Activated T-helper 2 cell treated with anti-CD3 and anti-CD28 coated beads, Interferon-gamma antibody, Interleukin-2, Interleukin-4, amounts not matched to agents 10 μg/mL and 5 μg/mL and 100 μg/mL, durations not matched to agents 14 hours and 24 hours and 36 hours (primary cell): ENCODE results near the gene ZSWIM2. TPM values are rescaled to one million over a fixed set of nuclear protein-coding genes. Genes with fewer than 3 reads are reported as not detected.
"Not testable (repeated sequence)": the region's sequence is repeated elsewhere in the genome, so short reads cannot be mapped to it uniquely, and the experiment has no call there.

Source experiments
- DNase-seq: peaks from one replicate; pipeline ENCODE4 v3.0.0; 2021; ENCODE audit warnings: low spot score
- H3K27ac Mint-ChIP-seq: one replicate; pipeline ENCODE4 v1.8.0; 2021; ENCODE audit warnings: mixed read lengths
- H3K27me3 Mint-ChIP-seq: one replicate; pipeline ENCODE4 v1.8.0; 2021; ENCODE audit warnings: low read depth, mixed read lengths
- H3K36me3 Mint-ChIP-seq: one replicate; pipeline ENCODE4 v1.8.0; 2021; ENCODE audit warnings: low read depth, mixed read lengths
- H3K4me1 Mint-ChIP-seq: one replicate; pipeline ENCODE4 v1.8.0; 2021; ENCODE audit warnings: low read depth, mixed read lengths
- H3K4me3 Mint-ChIP-seq: one replicate; pipeline ENCODE4 v1.8.0; 2021; ENCODE audit warnings: low read depth, mild to moderate bottlenecking, moderate library complexity, mixed read lengths
- H3K9me3 Mint-ChIP-seq: one replicate; pipeline ENCODE4 v1.8.0; 2021; ENCODE audit warnings: mixed read lengths
- intact Hi-C: fragments of 100-400 bp; cut with micrococcal nuclease; formaldehyde crosslinking; loops from one replicate; pipeline ENCODE4 v1.15.1; 2023
- total RNA-seq: library from RNA; stranded (reverse); gene quantifications from 2 replicates; pipeline ENCODE4 v1.2.3, GENCODE V29; 2022

The ZSWIM2 gene
- total RNA-seq, 1 donor from 2014 or later, result not detected

DNA sequence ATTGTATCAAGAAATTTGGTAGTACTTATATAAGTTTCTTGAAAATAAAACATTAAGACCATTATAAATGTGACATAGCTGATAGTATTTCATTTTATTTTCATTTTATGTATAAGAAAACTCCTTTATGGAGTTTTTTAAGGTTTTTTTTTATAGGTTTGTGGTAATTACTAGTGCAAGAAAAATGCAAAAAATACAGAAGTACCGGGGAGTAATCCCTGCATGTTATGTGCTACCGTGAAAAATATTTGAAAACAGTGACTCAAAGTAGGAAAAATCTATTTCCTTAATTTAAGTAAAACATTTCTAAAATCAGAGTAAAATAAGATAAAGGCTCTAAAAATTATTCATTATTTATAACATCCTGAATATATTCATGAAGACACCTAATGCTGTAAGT lies 21.6 kb downstream of the ZSWIM2 start:
- H3K4me3 Mint-ChIP-seq, result no peak overlapping the region
- H3K36me3 Mint-ChIP-seq, result no peaks in the 10 kb centered on the region
- no peak for DNase-seq
- H3K27ac Mint-ChIP-seq, result no peak overlapping the region
- no peaks in the 10 kb centered on the region for H3K9me3 Mint-ChIP-seq
- H3K27me3 Mint-ChIP-seq, result no peaks in the 10 kb centered on the region
- intact Hi-C loops, result no loop called here
- no peaks in the 10 kb centered on the region for H3K4me1 Mint-ChIP-seq

DNA sequence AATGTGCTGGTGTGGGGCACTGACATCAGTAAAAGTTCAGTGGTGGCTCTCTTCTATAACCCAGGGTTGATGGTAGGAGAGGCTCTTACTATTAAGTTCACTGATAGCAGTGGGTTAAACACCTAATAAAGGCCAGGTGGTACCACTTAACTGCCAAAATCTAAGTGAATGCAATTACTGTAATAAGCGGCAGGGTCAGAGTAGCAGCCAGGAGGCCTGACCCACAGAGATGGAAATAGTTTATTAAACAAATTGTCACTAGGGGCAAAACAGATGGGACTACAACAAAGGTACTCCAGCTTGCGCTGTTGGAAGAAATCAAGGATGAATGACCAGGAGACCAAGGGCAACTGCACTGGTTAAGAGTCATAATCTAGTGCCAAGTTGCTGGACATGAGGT lies 26.6 kb downstream of the ZSWIM2 start:
- intact Hi-C loops, result no loop called here
- Mint-ChIP-seq H3K27me3 (no peaks in the 10 kb centered on the region), H3K9me3 (no peaks in the 10 kb centered on the region), H3K4me3 (no peak overlapping the region), H3K36me3 (no peaks in the 10 kb centered on the region), H3K4me1 (no peaks in the 10 kb centered on the region), H3K27ac (no peak overlapping the region)
- no peak for DNase-seq

DNA sequence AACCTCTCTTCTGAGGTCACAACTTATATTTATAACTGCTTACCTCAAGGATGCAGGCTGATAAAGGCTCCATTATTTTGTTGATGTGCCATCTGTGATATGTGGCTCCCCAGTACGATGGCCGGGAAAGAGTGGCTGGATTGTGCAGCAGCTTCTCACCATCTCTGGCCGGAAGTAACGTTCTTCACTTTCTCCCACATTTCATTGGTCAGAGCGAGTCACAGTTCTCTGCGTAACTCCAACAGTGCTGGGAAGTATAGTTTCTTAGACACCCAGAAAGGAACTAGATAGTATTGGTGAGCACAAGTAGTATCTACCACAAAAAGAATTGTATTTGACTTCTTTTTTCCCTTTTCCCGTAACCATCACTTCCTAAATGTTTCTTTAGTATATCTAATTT lies 28.7 kb downstream of the ZSWIM2 start:
- H3K4me1 Mint-ChIP-seq, result no peaks in the 10 kb centered on the region
- H3K4me3 Mint-ChIP-seq, result no peak overlapping the region
- no peak overlapping the region for H3K27ac Mint-ChIP-seq
- H3K9me3 Mint-ChIP-seq, result no peaks in the 10 kb centered on the region
- DNase-seq, result no peak
- intact Hi-C loops, result no loop called here
- H3K27me3 Mint-ChIP-seq, result no peaks in the 10 kb centered on the region
- H3K36me3 Mint-ChIP-seq, result no peaks in the 10 kb centered on the region

DNA sequence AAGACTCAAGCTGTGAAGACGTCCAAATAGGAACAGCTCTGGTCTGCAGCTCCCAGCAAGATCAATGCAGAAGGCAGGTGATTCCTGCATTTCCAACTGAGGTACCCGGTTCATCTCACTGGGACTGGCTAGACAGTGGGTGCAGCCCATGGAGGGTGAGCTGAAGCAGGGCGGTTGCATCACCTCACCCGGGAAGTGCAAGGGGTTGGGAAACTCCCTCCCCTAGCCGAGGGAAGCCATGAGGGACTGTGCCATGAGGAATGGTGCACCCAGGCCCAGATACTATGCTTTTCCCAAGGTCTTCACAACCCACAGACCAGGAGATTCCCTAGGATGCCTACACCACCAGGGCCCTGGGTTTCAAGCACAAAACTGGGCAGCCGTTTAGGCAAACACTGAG lies 37.2 kb downstream of the ZSWIM2 start:
- H3K4me1 Mint-ChIP-seq, H3K36me3 Mint-ChIP-seq, H3K9me3 Mint-ChIP-seq, H3K27ac Mint-ChIP-seq, H3K4me3 Mint-ChIP-seq, H3K27me3 Mint-ChIP-seq, DNase-seq, intact Hi-C loops: not testable (repeated sequence)

DNA sequence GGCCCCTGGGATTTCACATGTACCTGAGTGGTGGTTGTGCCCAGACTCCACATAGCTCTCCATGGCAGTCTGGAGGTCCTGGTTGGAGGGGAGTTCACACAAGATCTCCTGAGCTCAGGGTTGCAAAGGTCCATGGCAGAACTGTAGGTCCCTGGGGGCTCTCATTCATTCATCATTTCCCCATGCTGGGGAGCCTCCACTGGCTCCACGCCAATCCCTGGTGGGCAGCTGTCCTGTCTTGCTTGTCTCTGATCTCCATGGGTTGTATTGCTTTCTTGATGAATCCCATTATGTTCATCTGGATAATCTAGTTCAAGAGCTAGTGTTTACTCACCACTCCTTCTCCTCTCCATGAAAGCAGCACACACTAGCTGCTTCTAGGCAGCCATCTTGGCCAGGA lies 42.4 kb downstream of the ZSWIM2 start:
- H3K36me3 Mint-ChIP-seq, result no peaks in the 10 kb centered on the region
- H3K9me3 Mint-ChIP-seq, result no peaks in the 10 kb centered on the region
- no peak for DNase-seq
- H3K27ac Mint-ChIP-seq, result no peak overlapping the region
- intact Hi-C loops, result no loop called here
- H3K4me3 Mint-ChIP-seq, result no peak overlapping the region
- no peaks in the 10 kb centered on the region for H3K4me1 Mint-ChIP-seq
- no peaks in the 10 kb centered on the region for H3K27me3 Mint-ChIP-seq

DNA sequence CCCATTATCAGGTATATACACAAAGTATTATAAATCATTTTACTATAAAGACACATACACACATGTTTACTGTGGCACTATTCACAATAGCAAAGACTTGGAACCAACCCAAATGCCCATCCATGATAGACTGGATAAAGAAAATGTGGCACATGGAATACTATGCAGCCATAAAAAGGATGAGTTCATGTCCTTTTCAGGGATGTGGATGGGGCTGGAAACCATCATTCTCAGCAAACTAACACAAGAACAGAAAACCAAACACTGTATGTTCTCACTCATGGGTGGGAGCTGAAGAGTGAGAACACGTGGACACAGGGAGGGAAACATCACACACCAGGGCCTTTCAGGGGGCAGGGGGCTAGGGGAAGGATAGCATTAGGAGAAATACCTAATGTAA lies 50.4 kb downstream of the ZSWIM2 start:
- H3K9me3 Mint-ChIP-seq, H3K27ac Mint-ChIP-seq, DNase-seq, H3K27me3 Mint-ChIP-seq, intact Hi-C loops, H3K4me1 Mint-ChIP-seq, H3K36me3 Mint-ChIP-seq, H3K4me3 Mint-ChIP-seq: not testable (repeated sequence)

DNA sequence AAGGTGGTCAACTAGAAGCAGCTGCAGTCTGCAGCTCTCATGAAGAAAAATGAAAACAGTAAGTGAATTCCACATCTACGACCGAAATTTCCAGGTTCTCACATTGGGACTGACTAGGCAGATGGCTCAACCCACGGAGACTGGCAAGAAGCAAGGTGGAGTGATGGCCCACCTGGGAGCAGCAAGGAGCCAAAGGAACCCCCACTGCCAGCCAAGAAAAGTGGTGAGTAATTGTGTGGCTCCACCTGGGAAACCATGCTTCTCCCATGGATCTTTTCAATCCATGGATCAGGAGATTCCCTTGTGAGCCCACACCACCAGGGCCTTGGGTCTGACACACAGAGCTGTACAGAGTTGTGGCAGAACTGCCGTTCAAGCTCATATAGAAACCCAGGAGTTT lies 64.0 kb downstream of the ZSWIM2 start:
- Mint-ChIP-seq H3K4me3 (no peak overlapping the region), H3K4me1 (no peaks in the 10 kb centered on the region), H3K9me3 (peaks cover 8% of the 10 kb centered on the region), H3K36me3 (no peaks in the 10 kb centered on the region), H3K27ac (no peak overlapping the region), H3K27me3 (no peaks in the 10 kb centered on the region)
- DNase-seq, result no peak
- intact Hi-C loops, result no loop called here

DNA sequence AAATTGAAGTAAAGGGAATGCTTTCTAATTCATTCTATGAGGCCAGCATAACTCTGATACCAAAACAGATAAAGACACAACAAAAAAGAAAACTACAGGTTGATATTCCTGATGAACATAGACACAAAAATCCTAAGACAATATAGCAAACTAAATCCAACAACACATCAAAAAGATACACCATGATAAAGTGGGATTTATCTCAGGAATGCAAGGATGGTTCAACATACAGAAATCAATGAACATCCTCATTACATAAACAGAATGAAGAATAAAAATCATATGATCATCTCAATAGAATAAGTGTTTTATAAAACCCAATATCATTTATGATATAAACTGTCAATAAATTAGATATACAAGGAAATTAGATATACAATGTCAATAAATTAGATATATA lies 65.7 kb downstream of the ZSWIM2 start:
- H3K27me3 Mint-ChIP-seq, result no peaks in the 10 kb centered on the region
- intact Hi-C loops, result no loop called here
- no peaks in the 10 kb centered on the region for H3K4me1 Mint-ChIP-seq
- H3K27ac Mint-ChIP-seq, result no peak overlapping the region
- H3K9me3 Mint-ChIP-seq, result peaks cover 8% of the 10 kb centered on the region
- no peak overlapping the region for H3K4me3 Mint-ChIP-seq
- no peak for DNase-seq
- H3K36me3 Mint-ChIP-seq, result no peaks in the 10 kb centered on the region

DNA sequence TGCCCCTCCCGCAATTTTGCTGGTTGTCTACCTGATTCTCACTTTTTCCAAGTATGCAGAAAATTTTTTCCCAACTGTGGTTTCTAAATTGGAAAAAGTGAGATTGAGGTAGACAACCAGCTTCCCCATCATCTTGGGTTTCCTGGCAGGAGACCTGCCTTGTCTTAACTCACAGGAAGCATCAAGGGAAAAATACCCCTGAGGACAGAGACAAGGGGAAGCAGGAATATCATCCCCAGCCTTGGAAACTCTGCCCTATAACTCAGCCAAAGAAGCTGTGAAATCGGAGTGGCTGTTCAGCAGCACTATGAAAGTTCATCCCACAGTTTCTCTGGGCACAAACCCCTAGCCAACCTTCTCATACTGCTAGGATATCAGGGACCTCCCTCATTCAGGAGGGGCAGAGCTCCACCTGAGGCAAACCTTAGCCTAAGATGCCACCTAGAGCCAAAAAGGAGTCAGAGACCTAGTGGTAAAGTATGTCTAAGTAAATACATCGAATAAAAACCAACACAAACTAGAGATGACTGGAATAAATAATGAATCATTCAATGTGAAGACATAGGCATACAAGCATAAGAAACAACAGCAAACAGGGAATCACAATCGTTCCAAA lies 68.2 kb downstream of the ZSWIM2 start:
- DNase-seq, result no peak
- Mint-ChIP-seq H3K4me3 (no peak overlapping the region), H3K27me3 (no peaks in the 10 kb centered on the region), H3K27ac (no peak overlapping the region), H3K4me1 (no peaks in the 10 kb centered on the region), H3K36me3 (no peaks in the 10 kb centered on the region), H3K9me3 (peaks cover 8% of the 10 kb centered on the region)
- intact Hi-C loops, result no loop called here

Other genes starting within 250 kb of the ZSWIM2 start
- gene FAM171B, start 155.1 kb downstream of the ZSWIM2 start, total RNA-seq, result 0.43 and 0.48 TPM in 2 replicates